Lower leg skin (tissue), 4 donors: Measurements from ENCODE around the gene SDK1. TPM values are rescaled to one million over a fixed set of nuclear protein-coding genes. Genes with fewer than 3 reads are reported as not detected.
A peak's percentile ranks its signal among the peaks of the same experiment; 100 is the strongest.

ENCODE experiments used
- DNase-seq, 2 donors: peaks; one replicate each; pipeline ENCODE4 v3.0.0-alpha.2; 2019; ENCODE audit warnings: low spot score in 2 of 2
- H3K4me3 ChIP-seq: fragments of 200-600 bp; sonication (generic); 2 replicates; pipeline ENCODE4 v1.5.1; 2017; ENCODE audit warnings: mild to moderate bottlenecking, low read depth; ENCODE audit not compliant: poor library complexity, severe bottlenecking
- CTCF ChIP-seq, 3 donors: fragments of 450-650 bp; IDR thresholded peaks; one replicate each; pipeline ENCODE4 v1.5.1; 2016; ENCODE audit warnings: antibody characterized with exemption in 3 of 3, mild to moderate bottlenecking in 3 of 3, moderate library complexity in 2 of 3
- POLR2A ChIP-seq, 2 donors: fragments of 450-650 bp; IDR thresholded peaks; one replicate each; pipeline ENCODE4 v1.6.1; 2016 to 2017; ENCODE audit warnings: antibody characterized with exemption in 2 of 2, mild to moderate bottlenecking in 1 of 2, moderate library complexity in 1 of 2
- WGBS, 2 donors: methylation state at CpG; one replicate each; pipeline ENCODE4 v1.1.5; 2018; 5-methylcytosine and 5-hydroxymethylcytosine counted together
- intact Hi-C: fragments of 100-400 bp; cut with DNase I; formaldehyde crosslinking; loops from one replicate; pipeline ENCODE4 v1.15.0; 2023; ENCODE audit warnings: low total_unique reads
- total RNA-seq, 4 donors: library from RNA; depleted of rRNA; stranded (reverse); fragments of >200 nt; gene quantifications; one replicate each; pipeline ENCODE4 v1.1.0, GENCODE V29; 2016

The SDK1 gene
- total RNA-seq, 4 donors from 2014 or later, result 1.9 to 7.2 (median 5.1) TPM

DNA sequence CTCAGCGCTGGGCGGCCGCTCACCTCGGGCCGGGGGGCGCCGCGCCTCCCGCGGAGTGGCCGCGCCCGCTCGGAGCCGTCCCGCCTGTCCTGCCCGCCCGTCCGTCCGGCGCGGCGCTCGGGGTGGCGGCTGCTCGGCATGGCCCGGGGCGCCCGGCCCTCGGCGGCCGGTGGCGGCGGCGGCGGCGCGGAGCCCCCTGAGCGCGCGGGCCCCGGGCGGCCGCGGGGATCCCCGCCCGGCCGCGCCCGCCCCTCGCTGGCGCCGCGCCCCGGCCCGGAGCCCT lies 338 bp downstream of the SDK1 start:
- 0% methylated on average over 8 of the region's 56 CpGs for WGBS, 2 donors
- no peak overlapping the region for H3K4me3 ChIP-seq
- no peak for DNase-seq
- no peak for TF ChIP-seq POLR2A (IDR thresholded peaks at IDR 0.05)
- no peak for TF ChIP-seq CTCF (IDR thresholded peaks at IDR 0.05)
- intact Hi-C loops, result loop anchor here (5.0 kb wide), 1 partner anchor 596 kb away; no protein-coding TSS in a partner anchor

DNA sequence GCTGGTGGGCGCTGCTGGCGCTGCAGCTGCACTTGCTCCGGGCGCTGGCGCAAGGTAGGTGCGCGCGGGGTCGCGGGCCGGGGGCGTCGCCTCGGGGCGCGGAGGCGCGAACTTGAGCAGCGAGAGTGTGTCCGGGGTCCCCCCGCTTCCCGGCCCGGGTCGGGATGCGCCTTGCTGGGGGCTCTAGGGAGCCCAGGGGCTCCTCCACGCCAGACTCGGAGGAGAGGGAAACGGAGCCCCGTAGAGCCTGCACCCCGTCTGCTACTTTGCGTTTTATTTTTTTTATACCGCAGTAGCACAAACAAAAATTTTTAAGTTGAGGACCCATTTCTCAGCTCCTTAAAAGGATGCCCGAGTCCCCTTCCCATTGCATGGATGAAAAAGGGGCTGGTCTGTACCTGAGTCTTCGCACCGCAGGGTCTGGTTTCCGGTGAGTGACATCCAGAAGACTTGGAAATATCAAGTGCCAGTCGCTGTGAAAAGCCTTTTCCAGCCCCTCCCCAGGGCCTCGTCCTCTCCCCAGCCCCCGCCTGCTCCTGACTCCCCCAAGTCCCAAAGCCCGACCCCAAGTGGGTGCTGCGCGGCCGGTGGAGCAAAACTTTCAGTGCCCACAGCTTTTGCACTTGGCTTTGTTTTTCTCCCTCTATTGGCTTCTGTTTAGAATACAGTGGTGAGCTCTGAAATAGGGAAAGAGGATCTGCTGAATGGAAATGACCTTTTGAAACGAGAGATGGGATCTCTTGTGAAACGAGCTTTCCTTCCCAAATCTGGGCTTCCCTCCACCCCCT lies 973 bp downstream of the SDK1 start:
- TF ChIP-seq CTCF (IDR thresholded peaks at IDR 0.05), result no peak
- TF ChIP-seq POLR2A (IDR thresholded peaks at IDR 0.05), result no peak
- peak overlapping the region; percentile 34 for H3K4me3 ChIP-seq
- WGBS, 2 donors, result 0 to 1% methylated on average over 31 to 40 of the region's 45 CpGs
- intact Hi-C loops, result loop anchor here (5.0 kb wide), 1 partner anchor 595 kb away; no protein-coding TSS in a partner anchor
- peak in 1 of 2 donors; percentile 87 for DNase-seq

- no peak overlapping the region for H3K4me3 ChIP-seq
- no peak for TF ChIP-seq POLR2A (IDR thresholded peaks at IDR 0.05)
- no peak for DNase-seq
- intact Hi-C loops, result loop anchor here (5.0 kb wide), 1 partner anchor 594 kb away; no protein-coding TSS in a partner anchor
- 20 to 21% methylated on average over 7 of the region's 7 CpGs for WGBS, 2 donors
Observed at GRCh38 chr7:3302681-3303320, 1.7 kb downstream of the SDK1 start.

DNA sequence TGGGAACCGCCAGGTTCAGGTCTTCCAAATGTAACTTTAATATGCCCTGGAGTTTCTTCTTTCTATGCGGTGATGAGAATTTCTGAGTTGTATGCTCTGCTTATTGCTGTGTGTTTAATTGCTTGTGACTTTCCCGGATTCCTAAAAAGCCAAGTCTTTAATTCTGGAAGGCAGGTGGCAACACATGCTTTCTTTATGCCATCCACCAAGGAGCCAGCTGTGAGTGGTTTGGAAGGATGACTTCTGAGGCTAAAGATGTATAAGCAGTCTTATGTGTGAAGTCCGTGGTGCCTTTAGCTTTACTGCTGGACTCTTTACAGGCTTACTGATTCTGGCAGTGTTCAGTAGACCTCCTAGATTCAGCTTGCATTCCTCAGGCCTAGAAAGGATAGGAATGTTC lies 3.1 kb downstream of the SDK1 start:
- H3K4me3 ChIP-seq, result no peak overlapping the region
- DNase-seq, result no peak
- TF ChIP-seq POLR2A (IDR thresholded peaks at IDR 0.05), result no peak
- TF ChIP-seq CTCF (IDR thresholded peaks at IDR 0.05), result no peak
- intact Hi-C loops, result loop anchor here (5.0 kb wide), 1 partner anchor 593 kb away; no protein-coding TSS in a partner anchor
- WGBS, 2 donors, result 86 to 90% methylated on average over 4 of the region's 4 CpGs

DNA sequence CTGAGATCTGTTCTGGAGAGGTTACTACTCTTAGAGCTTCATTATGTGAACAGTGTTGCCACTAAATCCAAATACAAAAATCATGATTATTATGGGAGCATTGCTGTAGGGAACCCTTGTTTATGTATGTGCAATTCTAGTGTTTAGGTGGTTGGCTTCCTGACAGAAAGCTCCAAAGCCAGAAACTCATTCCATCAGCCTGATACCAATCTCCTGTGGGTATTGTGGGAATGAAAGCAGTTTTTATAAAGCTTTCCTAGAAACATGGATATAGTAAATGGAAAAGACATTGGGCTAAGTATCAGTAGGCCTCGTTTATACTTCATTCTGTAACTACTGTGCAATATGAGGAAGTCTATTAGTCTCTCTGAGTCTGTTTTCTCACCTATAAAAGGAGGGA lies 6.4 kb downstream of the SDK1 start:
- intact Hi-C loops, result no loop called here
- 18 to 48% methylated on average over 1 of the region's 1 CpG for WGBS, 2 donors
- no peak overlapping the region for H3K4me3 ChIP-seq
- TF ChIP-seq POLR2A (IDR thresholded peaks at IDR 0.05) (no peak), CTCF (IDR thresholded peaks at IDR 0.05) (no peak)
- no peak for DNase-seq

DNA sequence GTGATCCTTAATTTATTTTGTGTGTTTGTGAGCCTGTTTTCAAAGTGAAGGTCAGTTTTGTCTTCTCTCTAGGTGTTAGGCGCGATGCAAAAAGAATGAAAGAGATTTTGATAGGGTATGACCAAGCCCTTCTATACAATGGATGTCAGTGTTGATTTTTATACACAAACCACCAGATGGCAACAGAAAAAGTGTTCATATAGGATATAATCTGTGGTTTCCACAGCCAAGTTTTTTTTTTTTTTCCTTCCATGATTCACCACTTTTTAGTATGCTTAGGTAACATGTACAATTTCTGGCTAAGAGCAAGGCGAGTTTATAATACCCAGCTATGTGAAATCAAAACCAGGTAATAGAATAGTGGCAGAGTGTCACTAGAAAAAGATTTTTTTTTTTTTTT lies 8.1 kb downstream of the SDK1 start:
- intact Hi-C loops, result no loop called here
- DNase-seq, result no peak
- no peak for TF ChIP-seq CTCF (IDR thresholded peaks at IDR 0.05)
- TF ChIP-seq POLR2A (IDR thresholded peaks at IDR 0.05), result no peak
- no peak overlapping the region for H3K4me3 ChIP-seq
- WGBS, 2 donors, result 75 to 77% methylated on average over 3 of the region's 3 CpGs
